HG03060 (cell line): Measurements from ENCODE around the gene CRYGS.
"Not testable (repeated sequence)": the region's sequence is repeated elsewhere in the genome, so short reads cannot be mapped to it uniquely, and the experiment has no call there.

Source experiments
- ATAC-seq: cut with Tn5 transposase; IDR thresholded peaks from one replicate; pipeline ENCODE4 v1.9.1; 2021; ENCODE audit warnings: low read depth, moderate number of reproducible peaks; ENCODE audit not compliant: unreplicated experiment

Gene CRYGS

GRCh38 chr3:186520957-186521842, 23.0 kb downstream of the CRYGS start:
- ATAC-seq = peak; percentile 43

GRCh38 chr3:186520431-186520830, 23.7 kb downstream of the CRYGS start:
- no peak for ATAC-seq

GRCh38 chr3:186519021-186519658, 25.0 kb downstream of the CRYGS start:
- peak; percentile 30 for ATAC-seq

GRCh38 chr3:186517218-186517617, 27.0 kb downstream of the CRYGS start:
- ATAC-seq = no peak

- ATAC-seq = no peak
These were observed 27.5 kb downstream of the CRYGS start for GRCh38 chr3:186516646-186517045.

- no peak for ATAC-seq
These were observed 29.1 kb downstream of the CRYGS start for GRCh38 chr3:186515125-186515524.

GRCh38 chr3:186514296-186515002, 29.7 kb downstream of the CRYGS start:
- no peak for ATAC-seq

GRCh38 chr3:186513386-186513785, 30.8 kb downstream of the CRYGS start:
- no peak for ATAC-seq

GRCh38 chr3:186512570-186513302, 31.4 kb downstream of the CRYGS start:
- ATAC-seq = no peak

GRCh38 chr3:186511702-186512101, 32.5 kb downstream of the CRYGS start:
- ATAC-seq = no peak

GRCh38 chr3:186511245-186511644, 32.9 kb downstream of the CRYGS start:
- ATAC-seq = peak; percentile 83

GRCh38 chr3:186510374-186511079, 33.7 kb downstream of the CRYGS start:
- no peak for ATAC-seq

GRCh38 chr3:186509423-186509822, 34.8 kb downstream of the CRYGS start:
- ATAC-seq = no peak

- no peak for ATAC-seq
These were observed 37.3 kb downstream of the CRYGS start for GRCh38 chr3:186506857-186507256.

GRCh38 chr3:186506191-186506739, 37.9 kb downstream of the CRYGS start:
- no peak for ATAC-seq

GRCh38 chr3:186502966-186503712, 41.0 kb downstream of the CRYGS start:
- ATAC-seq = no peak

GRCh38 chr3:186502138-186502948, 41.8 kb downstream of the CRYGS start:
- ATAC-seq = no peak

GRCh38 chr3:186499949-186500348, 44.2 kb downstream of the CRYGS start:
- not testable (repeated sequence) for ATAC-seq
